Erythroblast (primary cell): ENCODE data around the gene SIRT7.

ENCODE experiments used
- GATA1 ChIP-seq: IDR thresholded peaks from 2 replicates; pipeline ENCODE4 v1.6.1; 2011; ENCODE audit warnings: low read depth, mild to moderate bottlenecking, control low read depth, low read length, moderate library complexity
- POLR2A ChIP-seq: IDR thresholded peaks from 2 replicates; pipeline ENCODE4 v1.6.1; 2011; ENCODE audit warnings: mild to moderate bottlenecking, low read length

DNA sequence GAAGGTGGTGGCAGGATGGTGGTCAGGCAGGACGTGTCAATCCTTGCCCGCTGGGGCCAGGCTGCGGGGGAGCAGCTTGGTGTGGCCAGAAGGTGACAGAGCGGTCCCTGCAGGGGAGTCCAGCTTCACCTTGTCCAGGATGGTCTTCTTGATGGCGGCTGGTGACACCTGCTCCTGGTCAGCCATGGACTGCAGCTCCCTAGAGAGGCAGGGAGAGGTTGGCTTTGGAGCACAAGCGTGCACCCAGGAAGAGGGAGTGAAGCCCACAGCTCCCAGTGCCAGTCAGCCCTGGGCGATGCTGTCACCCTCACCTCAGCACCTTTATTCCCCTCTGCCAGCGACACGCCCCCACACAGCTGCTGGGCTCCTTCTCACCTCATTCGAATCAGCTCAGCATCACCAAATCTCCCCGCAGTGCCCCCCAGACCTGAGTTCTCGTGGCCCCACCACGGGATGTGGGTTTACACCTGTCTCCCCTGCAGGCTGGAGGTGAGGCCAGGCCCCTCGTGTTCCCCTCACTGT is 15.3 kb upstream of the SIRT7 start:
- TF ChIP-seq POLR2A (no peak), GATA1 (no peak)
